GM19099 (cell line): ENCODE measurements around the gene PCCA.

Experiments used
- POLR2A ChIP-seq: IDR thresholded peaks from 3 replicates; pipeline ENCODE4 v1.6.1; 2011; ENCODE audit warnings: low read depth; ENCODE audit not compliant: insufficient read length; ENCODE audit errors: extremely low read depth

Gene PCCA

GRCh38 chr13:100088644-100089464 lies at the start of gene PCCA:
Gene PCCA (plus strand): TSS chr13:100089093. CDS start chr13:100089121, 28 bp downstream.
- TF ChIP-seq POLR2A, result peak; percentile 72

- no peak for TF ChIP-seq POLR2A
Observed at GRCh38 chr13:100039740-100040139, 49.2 kb upstream of the PCCA start.

- no peak for TF ChIP-seq POLR2A
Observed at GRCh38 chr13:100040196-100040595, 48.7 kb upstream of the PCCA start.

- no peak for TF ChIP-seq POLR2A
Observed at GRCh38 chr13:100044936-100045335, 44.0 kb upstream of the PCCA start.

- TF ChIP-seq POLR2A, result no peak
Observed at GRCh38 chr13:100045355-100045754, 43.5 kb upstream of the PCCA start.

- TF ChIP-seq POLR2A, result no peak
Observed at GRCh38 chr13:100051070-100051469, 37.8 kb upstream of the PCCA start.

- no peak for TF ChIP-seq POLR2A
Observed at GRCh38 chr13:100059827-100060226, 29.1 kb upstream of the PCCA start.

GRCh38 chr13:100063333-100063732 lies 25.6 kb upstream of the PCCA start:
- TF ChIP-seq POLR2A, result no peak

GRCh38 chr13:100063906-100064305 lies 25.0 kb upstream of the PCCA start:
- TF ChIP-seq POLR2A, result no peak

GRCh38 chr13:100068133-100068931 lies 20.6 kb upstream of the PCCA start:
- no peak for TF ChIP-seq POLR2A

- TF ChIP-seq POLR2A, result no peak
Observed at GRCh38 chr13:100069278-100069677, 19.6 kb upstream of the PCCA start.

GRCh38 chr13:100075700-100076587 lies 12.9 kb upstream of the PCCA start:
- no peak for TF ChIP-seq POLR2A

- no peak for TF ChIP-seq POLR2A
Observed at GRCh38 chr13:100088273-100088643, 635 bp upstream of the PCCA start.

GRCh38 chr13:100089465-100090032 lies 656 bp downstream of the PCCA start:
- TF ChIP-seq POLR2A, result no peak

- TF ChIP-seq POLR2A, result no peak
Observed at GRCh38 chr13:100090861-100091260, 2.0 kb downstream of the PCCA start.
